Stimulated activated CD4-positive, alpha-beta T cell treated with anti-CD3 and anti-CD28 coated beads, Interleukin-12 subunit alpha, Interleukin-12 subunit beta, amount 100 ng/mL, for 48 hours (primary cell): ENCODE data around the gene RARG.
A peak's percentile ranks its signal among the peaks of the same experiment; 100 is the strongest.
"Not testable (repeated sequence)": the region's sequence is repeated elsewhere in the genome, so short reads cannot be mapped to it uniquely, and the experiment has no call there.

ENCODE experiments used
- DNase-seq, 3 donors: peaks; one replicate each; pipeline ENCODE4 v3.0.0-alpha.2; 2020; ENCODE audit warnings: low read depth in 2 of 3, low spot score in 1 of 3

Gene RARG

DNA sequence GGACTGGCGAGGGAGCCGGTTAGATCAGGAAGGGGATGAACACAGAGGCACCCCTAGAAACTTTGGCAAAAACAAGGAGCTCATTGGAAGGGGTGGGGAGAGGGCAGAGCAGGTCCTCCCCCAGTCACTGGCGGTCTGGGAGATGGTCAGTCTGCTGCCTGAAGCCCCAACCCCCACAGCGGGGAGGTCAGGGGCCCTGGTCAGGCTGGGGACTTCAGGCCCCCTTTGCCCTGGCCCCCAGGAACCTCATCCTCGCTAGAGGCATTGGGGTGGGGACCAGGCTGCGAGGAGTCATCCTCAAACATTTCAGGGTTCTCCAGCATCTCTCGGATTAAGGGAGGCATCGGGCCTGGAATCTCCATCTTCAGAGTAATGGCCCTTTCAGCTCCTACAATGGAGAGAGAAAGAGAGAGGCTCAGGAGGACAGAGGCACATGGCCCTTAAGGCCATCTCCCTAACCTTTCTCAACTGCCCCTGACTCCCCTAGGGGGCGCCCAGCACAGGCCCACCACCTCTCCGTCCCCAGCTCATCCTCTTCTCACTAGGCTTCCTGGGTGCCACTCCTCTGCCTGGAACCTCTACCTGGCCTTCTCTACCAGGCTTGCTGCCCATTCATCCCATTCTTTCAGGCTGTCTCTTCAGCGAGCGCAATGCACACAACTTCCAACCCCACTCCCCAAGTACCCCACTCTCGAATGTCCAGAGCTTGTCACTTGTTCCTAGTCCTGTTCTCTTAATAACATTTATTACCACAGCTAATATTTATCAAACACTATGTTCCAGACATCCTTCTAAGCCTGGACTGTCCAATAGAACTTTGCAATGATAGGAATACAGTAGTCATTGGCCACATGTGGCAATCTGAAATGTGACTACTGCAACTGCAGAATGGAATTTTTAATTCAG lies 20.3 kb downstream of the RARG start:
- DNase-seq = no peak

- DNase-seq = no peak
Observed at GRCh38 chr12:53210843-53211242, 21.2 kb downstream of the RARG start.

GRCh38 chr12:53208877-53209463 lies 23.0 kb downstream of the RARG start:
- no peak for DNase-seq

DNA sequence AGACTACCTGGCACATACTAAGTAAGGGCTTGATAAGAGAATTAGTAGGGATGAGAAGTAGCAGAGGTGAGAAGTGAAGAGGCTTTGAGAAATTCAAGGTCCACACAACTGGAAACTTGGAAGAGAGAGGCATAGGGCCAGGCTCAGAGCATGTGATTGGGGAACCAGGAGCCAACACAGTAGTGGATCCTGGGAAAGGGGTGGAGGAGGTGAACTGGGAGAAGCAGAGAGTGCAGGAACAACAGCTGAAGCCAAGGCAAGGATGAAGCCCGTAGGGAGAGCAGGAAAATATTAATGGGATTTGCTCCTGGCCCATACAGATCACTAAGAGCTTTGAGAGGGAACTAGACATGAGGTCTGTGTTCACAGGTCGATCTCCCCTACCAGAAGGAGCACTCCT lies 23.6 kb downstream of the RARG start:
- DNase-seq = no peak

DNA sequence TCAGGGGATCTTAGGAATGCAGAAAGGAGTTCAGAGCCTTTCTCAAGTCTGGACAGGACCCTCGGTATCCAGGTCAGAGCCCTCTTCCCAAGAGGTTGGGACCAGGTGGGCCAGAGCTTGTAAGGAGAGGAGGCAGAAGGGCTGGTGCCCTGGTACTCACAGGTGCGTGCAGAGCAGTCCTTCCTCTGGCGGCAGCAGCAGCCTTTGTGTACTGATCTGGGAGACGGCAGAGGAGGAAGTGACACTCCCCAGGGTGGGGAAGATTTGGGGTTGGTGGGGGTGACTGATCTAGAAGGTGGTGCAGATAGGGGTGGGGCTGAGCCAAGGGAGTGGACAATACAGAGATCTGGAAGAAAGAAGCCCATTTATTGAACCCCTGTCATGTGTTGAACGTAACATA lies 25.0 kb downstream of the RARG start, which contains the start of gene ITGB7:
Gene ITGB7 (minus strand): TSS at position 210 of the 400 bp plus-strand sequence. CDS start 6,808 bp downstream, outside the sequence.
- no peak for DNase-seq

- peak; percentile 60 to 74 (median 73) for DNase-seq
Observed at GRCh38 chr12:53205747-53206419, 26.1 kb downstream of the RARG start.

DNA sequence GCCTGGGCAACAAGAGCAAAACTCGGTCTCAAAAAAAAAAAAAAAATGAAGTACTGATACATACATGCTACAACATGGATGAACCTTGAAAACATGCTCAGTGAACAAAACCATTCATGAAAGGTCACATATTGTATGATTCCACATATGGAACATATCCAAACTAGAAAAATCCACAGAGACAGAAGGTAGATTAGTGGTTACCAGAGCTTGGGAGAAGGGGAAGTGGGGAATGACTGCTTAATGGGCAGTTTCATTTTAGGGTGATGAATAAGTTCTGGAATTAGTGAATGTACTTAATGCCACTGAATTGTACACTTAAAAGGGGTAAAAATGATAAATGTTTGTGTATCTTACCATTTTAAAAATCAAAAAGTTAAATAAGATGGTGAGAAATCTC lies 27.7 kb downstream of the RARG start:
- DNase-seq = no peak

DNA sequence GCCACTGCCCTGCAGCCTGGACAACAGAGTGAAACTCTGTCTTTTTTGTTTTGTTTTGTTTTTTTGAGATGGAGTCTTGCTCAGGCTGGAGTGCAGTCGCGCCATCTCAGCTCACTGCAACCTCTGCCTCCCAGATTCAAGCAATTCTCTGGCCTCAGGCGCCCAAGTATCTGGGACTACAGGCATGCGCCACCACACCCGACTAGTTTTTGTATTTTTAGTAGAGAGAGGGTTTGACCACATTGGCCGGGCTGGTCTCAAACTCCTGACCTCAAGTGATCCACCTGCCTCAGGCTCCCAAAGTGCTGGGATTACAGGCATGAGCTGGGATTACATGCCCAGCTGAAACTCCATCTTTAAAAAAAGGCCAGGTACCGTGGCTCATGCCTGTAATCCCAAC lies 29.7 kb downstream of the RARG start:
- not testable (repeated sequence) for DNase-seq

DNA sequence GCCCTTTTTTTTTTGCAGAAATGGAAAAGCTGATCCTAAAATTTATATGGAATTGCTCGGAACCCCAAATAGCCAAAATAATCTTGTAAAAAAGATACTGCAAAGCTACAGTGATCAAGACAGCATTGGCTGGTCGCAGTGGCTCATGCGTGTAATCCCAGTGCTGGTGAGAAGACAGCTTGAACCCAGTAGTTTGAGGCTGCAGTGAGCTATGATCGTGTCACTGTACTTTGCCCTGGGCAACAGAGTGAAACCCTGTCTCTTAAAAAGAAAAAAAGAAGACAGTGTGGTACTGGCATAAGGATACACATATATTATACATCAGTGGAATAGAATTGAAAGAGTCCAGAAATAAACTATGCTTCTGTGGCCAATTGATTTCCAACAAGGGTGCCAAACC lies 30.4 kb downstream of the RARG start:
- DNase-seq = no peak

DNA sequence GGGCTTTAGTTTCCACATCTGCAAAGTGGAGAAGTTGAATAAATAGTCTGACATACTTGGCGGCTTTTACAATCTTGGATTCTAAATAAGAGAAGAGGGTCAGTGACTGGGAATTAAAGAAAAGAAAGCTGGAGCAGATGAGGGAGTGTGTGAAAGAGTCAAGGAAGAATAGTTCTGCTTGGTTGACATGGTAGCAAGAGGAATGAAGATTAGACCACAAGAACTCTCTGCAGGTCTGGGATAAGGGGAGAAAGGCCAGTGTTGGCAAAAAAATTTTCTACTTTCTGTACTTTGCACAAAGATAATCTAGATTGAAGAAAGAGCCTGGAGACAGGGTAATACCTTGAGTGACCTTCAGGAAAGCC lies 30.9 kb downstream of the RARG start:
- no peak for DNase-seq

GRCh38 chr12:53200458-53201176 lies 31.4 kb downstream of the RARG start:
- no peak for DNase-seq

- DNase-seq = no peak
Observed at GRCh38 chr12:53200107-53200457, 31.9 kb downstream of the RARG start.

- DNase-seq = no peak
Observed at GRCh38 chr12:53199700-53200099, 32.3 kb downstream of the RARG start.

- DNase-seq = no peak
Observed at GRCh38 chr12:53198486-53199110, 33.4 kb downstream of the RARG start.

DNA sequence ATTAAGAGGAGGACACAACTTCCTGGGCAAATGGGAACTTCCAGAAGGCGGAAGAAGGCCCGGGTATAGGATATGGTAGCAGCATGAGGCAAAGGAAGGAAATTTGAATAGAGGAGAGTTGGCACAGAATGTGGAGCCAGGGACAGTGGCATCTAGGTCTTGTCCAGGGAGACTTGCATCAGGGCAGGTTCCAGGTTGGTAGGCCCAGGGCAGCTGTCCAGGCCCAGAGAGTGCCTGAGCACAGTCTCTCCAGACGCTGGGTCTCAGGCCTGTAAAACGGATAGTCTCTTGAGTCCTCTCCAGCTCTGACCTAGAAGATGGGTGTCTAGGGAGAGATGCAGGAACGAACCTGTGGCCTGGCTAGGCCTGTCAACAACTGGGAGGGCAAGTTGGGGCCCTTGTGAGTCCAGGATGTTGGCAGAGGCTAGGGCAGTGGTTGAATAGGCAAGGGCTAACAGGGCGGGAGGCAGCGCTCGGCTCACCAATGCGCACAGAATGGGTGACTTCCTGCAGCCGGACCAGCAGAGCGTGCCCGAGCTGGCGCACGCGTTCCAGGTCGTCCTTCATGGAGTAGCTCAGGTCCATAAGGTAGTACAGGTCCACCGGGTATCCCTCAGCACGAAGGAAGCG lies 34.9 kb downstream of the RARG start:
- DNase-seq = no peak

DNA sequence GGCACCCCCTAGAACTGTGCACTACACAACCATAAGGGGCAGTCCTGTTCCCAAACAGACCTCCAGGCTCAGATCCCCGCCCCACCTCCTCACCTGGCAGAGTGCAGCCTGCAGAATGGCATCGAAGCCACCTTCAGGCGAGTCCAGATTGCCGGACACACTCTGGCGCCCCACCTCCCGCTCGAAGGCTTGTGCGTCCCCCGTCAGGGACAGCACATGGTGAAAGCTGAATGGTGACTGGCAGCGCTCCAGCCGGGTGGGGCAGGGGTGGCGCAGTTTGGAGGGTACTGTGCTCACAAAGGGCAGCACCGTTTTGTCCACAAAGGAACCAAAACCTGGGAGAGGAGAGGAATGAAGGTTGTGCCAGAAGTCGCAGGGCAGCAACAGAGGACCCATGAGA lies 35.5 kb downstream of the RARG start:
- no peak for DNase-seq

- DNase-seq = no peak
Observed at GRCh38 chr12:53195516-53196420, 36.2 kb downstream of the RARG start.

- DNase-seq = no peak
Observed at GRCh38 chr12:53194973-53195372, 37.0 kb downstream of the RARG start.

- DNase-seq = no peak
Observed at GRCh38 chr12:53193985-53194716, 37.9 kb downstream of the RARG start.
